ENCODE results near the gene PDZD2.

DNA sequence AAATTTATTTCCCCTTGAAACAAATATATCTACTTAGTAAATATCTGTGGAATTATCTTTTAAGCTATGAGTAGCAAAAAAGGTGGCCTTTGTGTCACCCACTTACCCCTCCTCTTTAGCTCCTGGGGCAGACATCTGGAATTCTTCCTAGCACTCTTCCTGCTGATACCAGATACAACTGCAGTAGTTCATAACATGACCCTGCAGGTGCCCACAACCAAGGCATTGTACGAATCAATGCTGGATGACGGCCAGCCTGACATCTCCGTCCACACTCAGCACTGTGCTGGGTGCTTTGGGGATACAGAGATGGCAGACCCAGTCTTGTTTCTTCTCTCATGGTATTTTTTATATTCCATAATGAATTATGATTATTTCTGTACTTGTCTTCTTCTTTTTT, 382.8 kb downstream of the PDZD2 start:
- TF ChIP-seq, protein P1, sequence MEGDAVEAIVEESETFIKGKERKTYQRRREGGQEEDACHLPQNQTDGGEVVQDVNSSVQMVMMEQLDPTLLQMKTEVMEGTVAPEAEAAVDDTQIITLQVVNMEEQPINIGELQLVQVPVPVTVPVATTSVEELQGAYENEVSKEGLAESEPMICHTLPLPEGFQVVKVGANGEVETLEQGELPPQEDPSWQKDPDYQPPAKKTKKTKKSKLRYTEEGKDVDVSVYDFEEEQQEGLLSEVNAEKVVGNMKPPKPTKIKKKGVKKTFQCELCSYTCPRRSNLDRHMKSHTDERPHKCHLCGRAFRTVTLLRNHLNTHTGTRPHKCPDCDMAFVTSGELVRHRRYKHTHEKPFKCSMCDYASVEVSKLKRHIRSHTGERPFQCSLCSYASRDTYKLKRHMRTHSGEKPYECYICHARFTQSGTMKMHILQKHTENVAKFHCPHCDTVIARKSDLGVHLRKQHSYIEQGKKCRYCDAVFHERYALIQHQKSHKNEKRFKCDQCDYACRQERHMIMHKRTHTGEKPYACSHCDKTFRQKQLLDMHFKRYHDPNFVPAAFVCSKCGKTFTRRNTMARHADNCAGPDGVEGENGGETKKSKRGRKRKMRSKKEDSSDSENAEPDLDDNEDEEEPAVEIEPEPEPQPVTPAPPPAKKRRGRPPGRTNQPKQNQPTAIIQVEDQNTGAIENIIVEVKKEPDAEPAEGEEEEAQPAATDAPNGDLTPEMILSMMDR (IDR thresholded peaks at IDR 0.05) = no peak
- no peak for TF ChIP-seq POLR2A (IDR thresholded peaks at IDR 0.05)
